Hepatocyte (in vitro differentiated cells): ENCODE measurements around the gene LEP. TPM values are rescaled to one million over a fixed set of nuclear protein-coding genes. Genes with fewer than 3 reads are reported as not detected.

Experiments used
- DNase-seq: peaks from one replicate; pipeline ENCODE4 v3.0.0-alpha.2; 2016; ENCODE audit warnings: low spot score
- H2AFZ ChIP-seq: fragments of 200-600 bp; sonication (generic); 2 replicates; pipeline ENCODE4 v1.6.0; 2016; ENCODE audit warnings: antibody characterized with exemption, mild to moderate bottlenecking
- H3K27ac ChIP-seq: fragments of 200-600 bp; sonication (generic); 2 replicates; pipeline ENCODE4 v1.5.1; 2016; ENCODE audit warnings: mild to moderate bottlenecking
- H3K27me3 ChIP-seq: fragments of 200-600 bp; sonication (generic); 2 replicates; pipeline ENCODE4 v1.6.1; 2016
- H3K36me3 ChIP-seq: fragments of 200-600 bp; sonication (generic); replicated peaks from 2 replicates; pipeline ENCODE4 v1.5.1; 2016; ENCODE audit warnings: low read depth; ENCODE audit not compliant: insufficient read depth
- H3K4me1 ChIP-seq: fragments of 200-600 bp; sonication (generic); 2 replicates; pipeline ENCODE4 v1.5.1; 2016; ENCODE audit warnings: mild to moderate bottlenecking, moderate library complexity; ENCODE audit not compliant: insufficient read depth
- H3K4me2 ChIP-seq: fragments of 200-600 bp; sonication (generic); 2 replicates; pipeline ENCODE4 v1.6.0; 2016
- H3K4me3 ChIP-seq: fragments of 200-600 bp; sonication (generic); 2 replicates; pipeline ENCODE4 v1.5.1; 2016; ENCODE audit warnings: mild to moderate bottlenecking
- H3K79me2 ChIP-seq: fragments of 200-600 bp; sonication (generic); 2 replicates; pipeline ENCODE4 v1.6.0; 2017; ENCODE audit warnings: mild to moderate bottlenecking
- H3K9me2 ChIP-seq: fragments of 200-600 bp; sonication (generic); replicated peaks from 2 replicates; pipeline ENCODE4 v1.6.0; 2017; ENCODE audit warnings: mild to moderate bottlenecking; ENCODE audit not compliant: insufficient read depth
- H3K9me3 ChIP-seq: fragments of 200-600 bp; sonication (generic); 2 replicates; pipeline ENCODE4 v1.5.1; 2016; ENCODE audit warnings: low read depth, mild to moderate bottlenecking
- H4K20me1 ChIP-seq: fragments of 200-600 bp; sonication (generic); 2 replicates; pipeline ENCODE4 v1.6.0; 2016; ENCODE audit warnings: mild to moderate bottlenecking; ENCODE audit not compliant: insufficient read depth, poor library complexity, severe bottlenecking
- EZH2 ChIP-seq: fragments of 200-600 bp; sonication (generic); IDR thresholded peaks from 2 replicates; pipeline ENCODE4 v1.6.1; 2016; ENCODE audit warnings: antibody characterized with exemption, mild to moderate bottlenecking, borderline replicate concordance
- EZH2phosphoT487 ChIP-seq: fragments of 200-600 bp; sonication (generic); IDR thresholded peaks from one replicate; pipeline ENCODE4 v1.6.1; 2018; ENCODE audit warnings: antibody characterized with exemption, mild to moderate bottlenecking, low read depth, moderate library complexity; ENCODE audit not compliant: unreplicated experiment, severe bottlenecking
- WGBS: methylation state at CpG from one replicate; pipeline ENCODE4 v1.1.6; 2016; ENCODE audit warnings: low lambda C conversion rate; ENCODE audit errors: missing lambda C conversion rate; 5-methylcytosine and 5-hydroxymethylcytosine counted together
- polyA plus RNA-seq: library from polyadenylated mRNA; unstranded; fragments of >200 nt; fragmentation: Nextera tagmentation; extraction: Ambion mirVana; gene quantifications from 2 replicates; pipeline ENCODE4 v1.2.1, GENCODE V29; 2016
- total RNA-seq: library from RNA; depleted of rRNA; stranded (reverse); fragments of >200 nt; gene quantifications from 2 replicates; pipeline ENCODE4 v1.2.3, GENCODE V29; 2014
- TF ChIP-seq, protein P1 (sequence below): fragments of 200-600 bp; sonication (generic); IDR thresholded peaks from 2 replicates; pipeline ENCODE4 v1.5.1; 2016; ENCODE audit warnings: antibody characterized with exemption, mild to moderate bottlenecking; ENCODE audit not compliant: poor library complexity

The LEP gene
- total and polyA plus RNA-seq, 2 experiments from 2014 or later: not detected

DNA sequence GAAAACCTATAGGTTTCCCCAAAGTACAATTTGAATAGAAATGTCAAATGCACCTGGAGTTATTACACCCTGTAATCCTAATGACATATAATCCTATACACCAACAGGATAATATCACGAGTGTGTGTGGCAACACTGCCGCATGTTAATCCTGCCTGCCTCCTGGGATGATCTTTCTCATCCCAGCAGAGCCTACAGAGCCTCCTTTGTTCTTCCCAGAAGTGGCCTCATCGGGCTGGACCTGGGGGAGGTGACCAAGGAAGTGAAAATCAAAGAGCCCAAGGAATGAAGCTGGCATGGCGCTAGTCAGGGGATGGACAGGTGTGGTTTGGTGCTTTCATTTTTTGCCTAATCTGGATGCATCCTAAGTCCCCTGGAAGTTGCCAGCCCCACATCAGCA is 29.5 kb upstream of the LEP start:
- Histone ChIP-seq H3K9me3 (no peaks in the 10 kb centered on the region), H3K27ac (no peak overlapping the region), H3K27me3 (no peaks in the 10 kb centered on the region), H3K36me3 (no peaks in the 10 kb centered on the region), H4K20me1 (no peaks in the 10 kb centered on the region), H3K79me2 (no peaks in the 10 kb centered on the region), H2AFZ (no peak overlapping the region), H3K4me3 (no peak overlapping the region), H3K4me1 (no peaks in the 10 kb centered on the region), H3K4me2 (no peak overlapping the region), H3K9me2 (no peaks in the 10 kb centered on the region)
- 56% methylated on average over 4 of the region's 4 CpGs for WGBS
- no peak for TF ChIP-seq EZH2phosphoT487
- TF ChIP-seq, protein P1, sequence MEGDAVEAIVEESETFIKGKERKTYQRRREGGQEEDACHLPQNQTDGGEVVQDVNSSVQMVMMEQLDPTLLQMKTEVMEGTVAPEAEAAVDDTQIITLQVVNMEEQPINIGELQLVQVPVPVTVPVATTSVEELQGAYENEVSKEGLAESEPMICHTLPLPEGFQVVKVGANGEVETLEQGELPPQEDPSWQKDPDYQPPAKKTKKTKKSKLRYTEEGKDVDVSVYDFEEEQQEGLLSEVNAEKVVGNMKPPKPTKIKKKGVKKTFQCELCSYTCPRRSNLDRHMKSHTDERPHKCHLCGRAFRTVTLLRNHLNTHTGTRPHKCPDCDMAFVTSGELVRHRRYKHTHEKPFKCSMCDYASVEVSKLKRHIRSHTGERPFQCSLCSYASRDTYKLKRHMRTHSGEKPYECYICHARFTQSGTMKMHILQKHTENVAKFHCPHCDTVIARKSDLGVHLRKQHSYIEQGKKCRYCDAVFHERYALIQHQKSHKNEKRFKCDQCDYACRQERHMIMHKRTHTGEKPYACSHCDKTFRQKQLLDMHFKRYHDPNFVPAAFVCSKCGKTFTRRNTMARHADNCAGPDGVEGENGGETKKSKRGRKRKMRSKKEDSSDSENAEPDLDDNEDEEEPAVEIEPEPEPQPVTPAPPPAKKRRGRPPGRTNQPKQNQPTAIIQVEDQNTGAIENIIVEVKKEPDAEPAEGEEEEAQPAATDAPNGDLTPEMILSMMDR: no peak
- TF ChIP-seq EZH2: no peak
- no peak for DNase-seq

DNA sequence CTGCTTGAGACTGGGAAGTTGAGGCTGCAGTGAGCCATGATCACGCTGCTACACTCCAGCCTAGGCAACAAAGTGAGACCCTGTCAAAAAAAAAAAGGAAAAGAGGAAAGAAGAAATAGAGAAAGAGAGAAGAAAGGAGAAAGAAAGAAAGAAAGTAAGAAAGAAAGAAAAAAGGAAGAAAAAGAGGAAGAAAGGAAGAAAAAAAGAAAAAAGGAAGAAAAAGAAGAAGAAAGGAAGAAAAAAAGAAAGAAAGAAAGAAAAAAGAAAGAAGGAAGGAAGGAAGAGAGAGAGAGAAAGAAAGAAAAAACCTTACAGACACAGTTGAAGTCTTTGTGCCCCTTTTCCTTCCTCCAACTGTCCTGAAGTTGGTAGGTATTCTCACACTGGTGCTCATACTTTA is 26.6 kb upstream of the LEP start:
- no peaks in the 10 kb centered on the region for H3K9me2 ChIP-seq
- no peak overlapping the region for H2AFZ ChIP-seq
- H3K27ac ChIP-seq: no peak overlapping the region
- no peaks in the 10 kb centered on the region for H3K27me3 ChIP-seq
- no peaks in the 10 kb centered on the region for H3K4me1 ChIP-seq
- no peak for DNase-seq
- WGBS: 100% methylated on average over 1 of the region's 1 CpG
- H3K9me3 ChIP-seq: no peaks in the 10 kb centered on the region
- H3K36me3 ChIP-seq: no peaks in the 10 kb centered on the region
- no peak overlapping the region for H3K4me2 ChIP-seq
- H3K4me3 ChIP-seq: no peak overlapping the region
- H4K20me1 ChIP-seq: no peaks in the 10 kb centered on the region
- H3K79me2 ChIP-seq: no peaks in the 10 kb centered on the region
- TF ChIP-seq, protein P1: no peak
- TF ChIP-seq EZH2phosphoT487: no peak
- TF ChIP-seq EZH2: no peak

DNA sequence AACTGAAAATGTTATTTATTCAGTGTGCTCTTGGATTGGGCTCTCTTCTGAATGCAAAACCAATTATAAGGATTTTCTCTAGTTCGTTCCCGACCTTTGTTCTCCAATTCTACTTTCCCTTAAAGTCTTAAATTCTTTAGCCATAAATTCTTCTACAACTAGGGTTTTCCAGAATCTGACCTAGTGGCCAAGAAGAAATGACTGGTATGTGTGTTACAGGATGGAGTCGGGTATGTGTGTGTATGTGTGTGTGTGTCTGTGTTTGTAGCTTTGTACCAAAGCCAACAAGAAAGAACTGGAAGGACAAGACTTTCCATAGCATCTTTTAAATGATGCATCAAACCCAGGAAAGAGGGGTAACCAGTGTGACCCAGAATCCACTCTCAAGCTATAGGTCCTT is 25.8 kb upstream of the LEP start:
- no peaks in the 10 kb centered on the region for H3K9me3 ChIP-seq
- no peak overlapping the region for H2AFZ ChIP-seq
- H3K27ac ChIP-seq: no peak overlapping the region
- H3K4me3 ChIP-seq: no peak overlapping the region
- no peaks in the 10 kb centered on the region for H4K20me1 ChIP-seq
- H3K9me2 ChIP-seq: no peaks in the 10 kb centered on the region
- H3K27me3 ChIP-seq: peaks cover 4% of the 10 kb centered on the region
- no peaks in the 10 kb centered on the region for H3K4me1 ChIP-seq
- no peak for TF ChIP-seq EZH2
- TF ChIP-seq EZH2phosphoT487: no peak
- TF ChIP-seq, protein P1: no peak
- no peak for DNase-seq
- 79% methylated on average over 3 of the region's 3 CpGs for WGBS
- H3K36me3 ChIP-seq: no peaks in the 10 kb centered on the region
- no peak overlapping the region for H3K4me2 ChIP-seq
- no peaks in the 10 kb centered on the region for H3K79me2 ChIP-seq

DNA sequence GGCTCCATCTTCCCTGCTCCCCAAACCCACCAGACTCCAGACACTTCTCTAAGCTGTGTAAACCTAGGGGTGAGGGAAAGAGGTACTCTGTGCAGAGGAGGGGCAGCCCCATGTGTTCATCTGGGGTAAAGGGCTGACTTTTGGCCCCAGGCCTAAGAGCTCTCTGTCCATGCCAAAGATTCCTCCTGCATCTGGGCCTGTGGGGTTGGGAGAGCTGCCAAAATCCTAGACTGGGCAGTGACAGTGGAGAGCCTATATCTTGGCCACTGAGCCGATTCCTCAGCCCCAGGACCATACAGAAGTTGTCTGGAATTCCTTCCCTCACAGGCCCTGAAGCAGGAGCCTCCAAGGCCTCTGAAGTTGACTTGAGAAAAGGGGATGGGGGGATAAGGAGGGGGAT is 25.3 kb upstream of the LEP start:
- Histone ChIP-seq H3K4me2 (no peak overlapping the region), H3K27me3 (peaks cover 8% of the 10 kb centered on the region), H3K36me3 (no peaks in the 10 kb centered on the region), H3K79me2 (no peaks in the 10 kb centered on the region), H3K27ac (no peak overlapping the region), H2AFZ (no peak overlapping the region), H3K4me3 (no peak overlapping the region), H3K9me2 (no peaks in the 10 kb centered on the region), H3K9me3 (no peaks in the 10 kb centered on the region), H3K4me1 (no peaks in the 10 kb centered on the region), H4K20me1 (no peaks in the 10 kb centered on the region)
- TF ChIP-seq, protein P1: no peak
- TF ChIP-seq EZH2: no peak
- no peak for TF ChIP-seq EZH2phosphoT487
- DNase-seq: no peak
- WGBS: 92% methylated on average over 1 of the region's 1 CpG
